K562 (cell line): ENCODE results near the gene SAMD8. TPM values are rescaled to one million over a fixed set of nuclear protein-coding genes. Genes with fewer than 3 reads are reported as not detected.

Source experiments
- ARID1B ChIP-seq: fragments of 450-650 bp; IDR thresholded peaks from 2 replicates; pipeline ENCODE4 v1.6.1; 2016; ENCODE audit warnings: antibody characterized with exemption, mild to moderate bottlenecking, inconsistent platforms
- ARNT ChIP-seq, 2 experiments: fragments of 450-650 bp; IDR thresholded peaks; 2 replicates each; pipeline ENCODE4 v1.6.1; 2016; ENCODE audit warnings: mild to moderate bottlenecking in 1 of 2
- BDP1 ChIP-seq: IDR thresholded peaks from 3 replicates; pipeline ENCODE4 v1.6.1; 2011; ENCODE audit not compliant: insufficient read length, insufficient read depth
- BRD4 ChIP-seq: fragments of 200-600 bp; sonication (generic); IDR thresholded peaks from 2 replicates; pipeline ENCODE4 v1.6.1; 2017; ENCODE audit warnings: inconsistent platforms
- CHCHD3 ChIP-seq: fragments of 250-450 bp; sonication (Bioruptor Pico); IDR thresholded peaks from 2 replicates; pipeline ENCODE4 v2.1.2; 2022; ENCODE audit warnings: mild to moderate bottlenecking
- HOXB6 ChIP-seq: fragments of 250-450 bp; sonication (Bioruptor Pico); IDR thresholded peaks from 2 replicates; pipeline ENCODE4 v1.5.1; 2022; ENCODE audit warnings: mild to moderate bottlenecking, borderline replicate concordance
- JUND ChIP-seq, 2 experiments: IDR thresholded peaks; 2 replicates in 1 of 2; 3 replicates in 1 of 2; pipeline ENCODE4 v1.6.1; 2011; ENCODE audit warnings: borderline replicate concordance in 2 of 2, low read depth in 2 of 2, low read length in 2 of 2, improper control_type of control experiment in 1 of 2, missing biosample characterization in 1 of 2, missing genetic modification characterization in 1 of 2, missing genetic modification reagents in 1 of 2
- KDM2B ChIP-seq: fragments of 250-450 bp; sonication (Bioruptor Pico); IDR thresholded peaks from 2 replicates; pipeline ENCODE4 v1.8.0; 2021; ENCODE audit warnings: mild to moderate bottlenecking, moderate library complexity
- KLF16 ChIP-seq: IDR thresholded peaks from 2 replicates; pipeline ENCODE4 v1.6.1; 2016; ENCODE audit warnings: antibody characterized with exemption
- NEUROD1 ChIP-seq: fragments of 150-350 bp; IDR thresholded peaks from 2 replicates; pipeline ENCODE4 v1.6.1; 2014; ENCODE audit warnings: borderline replicate concordance, low read length, low read depth; ENCODE audit not compliant: partially characterized antibody
- PHB ChIP-seq: fragments of 250-450 bp; sonication (Bioruptor Pico); IDR thresholded peaks from 2 replicates; pipeline ENCODE4 v1.5.0; 2021
- POLR2A ChIP-seq: fragments of 450-650 bp; conservative IDR thresholded peaks from 2 replicates; pipeline ENCODE4 v1.6.1; 2016
- POU5F1 ChIP-seq: fragments of 150-350 bp; IDR thresholded peaks from 2 replicates; pipeline ENCODE4 v1.6.1; 2014; ENCODE audit warnings: borderline replicate concordance, low read length, low read depth, mild to moderate bottlenecking; ENCODE audit not compliant: partially characterized antibody
- RREB1 ChIP-seq: fragments of 250-450 bp; sonication (Bioruptor Pico); IDR thresholded peaks from 2 replicates; pipeline ENCODE4 v1.4.0; 2020
- TAF15 ChIP-seq: fragments of 200-400 bp; formaldehyde crosslinking; IDR thresholded peaks from 2 replicates; pipeline ENCODE4 v1.6.1; 2017; ENCODE audit warnings: mild to moderate bottlenecking, low read depth, low read length, moderate library complexity
- YBX1 ChIP-seq: fragments of 450-650 bp; IDR thresholded peaks from 2 replicates; pipeline ENCODE4 v1.7.1; 2016; ENCODE audit warnings: mild to moderate bottlenecking
- ZC3H11A ChIP-seq: IDR thresholded peaks from 2 replicates; pipeline ENCODE4 v1.6.1; 2012; ENCODE audit warnings: low read depth, low read length, improper control_type of control experiment
- ZNF146 ChIP-seq: IDR thresholded peaks from one replicate; pipeline ENCODE4 v1.6.1; 2018; ENCODE audit warnings: missing compliant biosample characterization; ENCODE audit not compliant: unreplicated experiment
- ZNF239 ChIP-seq: fragments of 250-450 bp; sonication (Bioruptor Pico); IDR thresholded peaks from 2 replicates; pipeline ENCODE4 v1.4.0; 2020; ENCODE audit warnings: mild to moderate bottlenecking
- ZNF431 ChIP-seq: sonication (generic); formaldehyde crosslinking; IDR thresholded peaks from 2 replicates; pipeline ENCODE4 v1.8.0; 2022; ENCODE audit warnings: mild to moderate bottlenecking, missing genetic modification reagents
- ZNF609 ChIP-seq: sonication (generic); formaldehyde crosslinking; IDR thresholded peaks from 2 replicates; pipeline ENCODE4 v1.8.1; 2023; ENCODE audit warnings: missing genetic modification reagents, mild to moderate bottlenecking, borderline replicate concordance
- polyA plus RNA-seq, 8 experiments: library from polyadenylated mRNA; depleted of rRNA in 4 of 8; stranded (reverse) in 5 of 8; unstranded in 3 of 8; fragments of >200 nt; fragmentation: Nextera tagmentation in 2 of 8; fragmentation: Illumina TruSeq in 1 of 8; extraction: Ambion mirVana in 2 of 8; extraction: Trizol in 1 of 8; gene quantifications; 2 replicates each; pipeline versions ENCODE4 v1.2.1 to v1.2.3, GENCODE V29; 2011 to 2014; ENCODE audit warnings: inconsistent platforms in 1 of 8, missing spikeins in 1 of 8
- total RNA-seq, 7 experiments: library from RNA; depleted of rRNA in 6 of 7; stranded (reverse); fragments of >200 nt in 6 of 7; fragmentation: Illumina TruSeq in 2 of 7; extraction: Trizol in 2 of 7; gene quantifications; 2 replicates each; pipeline versions ENCODE4 v1.2.1 to v1.2.3, GENCODE V29; 2011 to 2021; ENCODE audit warnings: low replicate concordance in 1 of 7

Gene SAMD8
- total and polyA plus RNA-seq, 9 of the 15 experiments (the other 6 are each of a cell fraction or from before 2014, with no cell fraction given): 2.7 to 16.1 (median 6.2) TPM

GRCh38 chr10:75111365-75111906 lies at the start of gene SAMD8 (continued):
- TF ChIP-seq ZNF609 (CRISPR knock-in tag) (no peak), PHB (CRISPR knock-in tag) (no peak), KDM2B (CRISPR knock-in tag) (0 out of 2 replicates have a peak, but pooled peaks have one; percentile 69), ARNT (IDR thresholded peaks at IDR 0.05) (no peak), TAF15 (no peak), NEUROD1 (no peak), YBX1 (no peak), KLF16 (no peak), CHCHD3 (CRISPR knock-in tag) (no peak), ZNF239 (CRISPR knock-in tag) (no peak), BDP1 (no peak), HOXB6 (no peak), BRD4 (no peak), ARID1B (no peak), ZNF431 (CRISPR knock-in tag) (0 out of 2 replicates have a peak, but pooled peaks have one; percentile 44), JUND (IDR thresholded peaks at IDR 0.05; ENCODE audit: borderline replicate concordance, low read depth, low read length) (no peak), JUND (tag; IDR thresholded peaks at IDR 0.05; ENCODE audit: borderline replicate concordance, low read depth, low read length) (no peak), RREB1 (CRISPR knock-in tag) (no peak), ZNF146 (CRISPR knock-in tag) (no peak), POLR2A (peak; percentile 81), POU5F1 (no peak), ZC3H11A (no peak)
